Stimulated activated CD4-positive, alpha-beta T cell treated with anti-CD3 and anti-CD28 coated beads, Interleukin-1b, Interleukin-23, amount 100 ng/mL, for 1 hour (primary cell): ENCODE data around the gene KLF13.
A peak's percentile ranks its signal among the peaks of the same experiment; 100 is the strongest.

Experiments used
- DNase-seq, 2 donors: peaks; one replicate each; pipeline ENCODE4 v3.0.0-alpha.2; 2020; ENCODE audit warnings: low read depth in 2 of 2

KLF13 gene

DNA sequence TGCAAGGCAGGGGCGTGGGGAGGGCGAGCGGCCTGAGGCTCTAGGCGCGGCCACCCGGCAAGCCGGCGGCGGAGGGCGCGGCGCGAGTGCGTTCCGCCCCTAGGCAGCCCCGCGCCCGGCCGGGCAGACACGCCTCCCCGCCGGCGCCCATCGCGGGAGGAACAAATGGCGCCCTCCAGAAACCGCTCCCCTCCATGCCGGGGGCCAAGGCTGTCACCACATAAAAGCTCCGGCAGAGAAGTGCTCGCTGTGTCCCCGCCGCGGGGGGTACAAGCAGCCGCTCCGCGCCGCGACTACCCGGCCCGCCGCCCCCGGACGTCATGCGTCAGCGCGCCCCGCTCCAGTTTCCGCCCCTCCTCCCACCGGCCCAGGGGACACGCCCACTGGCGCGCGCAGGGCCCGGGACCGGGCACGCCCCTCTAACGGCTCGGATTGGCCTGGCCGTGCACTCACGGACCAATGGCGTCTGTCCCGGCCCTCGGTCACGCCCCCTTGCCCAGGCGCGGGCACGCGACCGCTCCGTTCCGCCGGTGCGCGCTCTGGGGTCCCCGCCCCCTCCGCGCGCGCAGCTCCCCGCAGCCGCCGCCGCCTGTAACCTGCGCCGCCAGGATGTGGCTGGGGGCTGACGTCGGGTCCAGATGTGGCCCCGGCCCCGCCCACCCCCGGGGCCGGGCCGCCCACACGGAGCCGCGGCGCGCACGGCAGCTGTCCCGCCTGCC is at the start of gene KLF13:
TSS of gene KLF13 (plus strand) at position 680 of the 719 bp plus-strand sequence. CDS start 378 bp downstream, outside the sequence.
- peak; percentile 99 for DNase-seq

GRCh38 chr15:31277335-31278060 is 49.1 kb upstream of the KLF13 start:
- no peak for DNase-seq

DNA sequence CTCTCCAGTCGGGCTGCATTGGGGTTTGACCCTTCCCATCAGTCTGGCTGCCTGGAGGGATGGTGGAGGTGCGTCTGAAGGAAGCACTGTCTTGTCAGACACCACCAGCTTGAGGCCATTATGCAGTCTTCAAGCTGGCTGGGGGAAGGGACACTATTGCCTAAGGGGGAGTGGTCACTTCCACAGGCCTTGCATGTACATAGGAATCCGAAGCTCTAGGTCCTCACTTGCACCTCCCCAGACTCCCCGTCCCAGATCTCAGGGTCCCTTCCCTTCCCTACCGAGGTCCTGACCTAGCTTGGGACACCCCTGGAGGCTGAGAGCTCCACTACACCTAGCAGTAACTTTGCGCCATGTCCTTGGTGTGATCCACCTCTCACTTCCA is 48.6 kb upstream of the KLF13 start:
- no peak for DNase-seq

GRCh38 chr15:31278544-31279220 is 48.0 kb upstream of the KLF13 start:
- DNase-seq: no peak

GRCh38 chr15:31279221-31280045 is 47.2 kb upstream of the KLF13 start:
- DNase-seq: no peak

DNA sequence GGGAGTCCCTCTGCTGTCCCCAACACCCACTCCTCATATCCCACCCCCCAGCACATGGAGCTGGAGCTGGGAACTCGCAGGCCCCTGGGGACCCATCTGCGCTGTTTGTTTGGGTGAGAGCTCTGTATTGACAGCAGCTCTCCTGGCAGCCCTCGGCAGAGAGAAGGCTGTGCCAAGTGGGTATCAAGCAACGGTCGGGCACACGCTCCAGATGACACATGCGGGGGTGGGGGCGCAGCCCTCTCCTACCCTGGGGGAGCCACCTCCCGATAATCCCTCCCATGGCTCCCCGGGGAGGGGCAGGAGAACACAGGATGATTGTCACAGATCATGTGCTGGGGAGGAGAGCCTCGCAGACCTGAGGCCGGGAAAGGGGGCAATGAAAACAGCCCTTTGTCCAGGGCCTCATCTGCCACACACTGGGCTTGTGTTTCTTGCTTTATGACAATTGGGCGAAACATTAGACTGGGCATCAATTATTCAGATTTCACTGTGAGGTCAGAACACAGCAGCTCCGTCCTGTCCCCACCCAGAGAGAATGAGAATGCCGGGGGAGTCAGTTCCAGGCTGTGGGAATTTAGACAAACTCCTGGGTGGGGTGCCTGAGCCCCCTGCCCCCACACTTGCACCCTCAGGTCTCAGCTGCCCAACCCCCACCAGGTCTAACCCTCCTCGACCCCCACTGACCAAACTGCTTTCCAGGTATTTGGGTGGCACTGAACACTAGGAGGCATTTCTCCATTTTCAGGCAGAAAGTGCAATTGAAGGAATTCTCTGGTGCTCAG is 46.4 kb upstream of the KLF13 start:
- no peak for DNase-seq

DNA sequence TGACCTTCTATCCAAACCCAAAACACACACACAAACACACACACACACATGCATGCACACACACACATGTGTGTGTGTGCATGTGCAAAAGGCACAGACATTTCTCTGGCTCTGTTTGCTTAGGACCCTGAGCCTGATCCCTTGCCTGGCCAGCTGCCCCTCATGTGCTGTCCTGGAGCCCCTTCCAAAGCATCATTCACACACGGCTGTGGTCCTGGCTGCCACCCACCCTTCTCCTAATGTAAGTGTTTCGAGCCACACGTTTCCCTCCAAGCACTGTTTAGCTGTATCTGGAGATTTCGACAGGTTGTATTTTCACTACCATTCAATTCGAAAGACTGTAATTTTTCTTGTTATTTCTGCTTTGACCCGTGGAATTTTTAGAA is 45.8 kb upstream of the KLF13 start:
- DNase-seq: no peak

GRCh38 chr15:31283043-31283442 is 43.6 kb upstream of the KLF13 start:
- DNase-seq: no peak

- DNase-seq: no peak
Observed at GRCh38 chr15:31285772-31286261, 40.8 kb upstream of the KLF13 start.

- no peak for DNase-seq
Observed at GRCh38 chr15:31291048-31291578, 35.5 kb upstream of the KLF13 start.

DNA sequence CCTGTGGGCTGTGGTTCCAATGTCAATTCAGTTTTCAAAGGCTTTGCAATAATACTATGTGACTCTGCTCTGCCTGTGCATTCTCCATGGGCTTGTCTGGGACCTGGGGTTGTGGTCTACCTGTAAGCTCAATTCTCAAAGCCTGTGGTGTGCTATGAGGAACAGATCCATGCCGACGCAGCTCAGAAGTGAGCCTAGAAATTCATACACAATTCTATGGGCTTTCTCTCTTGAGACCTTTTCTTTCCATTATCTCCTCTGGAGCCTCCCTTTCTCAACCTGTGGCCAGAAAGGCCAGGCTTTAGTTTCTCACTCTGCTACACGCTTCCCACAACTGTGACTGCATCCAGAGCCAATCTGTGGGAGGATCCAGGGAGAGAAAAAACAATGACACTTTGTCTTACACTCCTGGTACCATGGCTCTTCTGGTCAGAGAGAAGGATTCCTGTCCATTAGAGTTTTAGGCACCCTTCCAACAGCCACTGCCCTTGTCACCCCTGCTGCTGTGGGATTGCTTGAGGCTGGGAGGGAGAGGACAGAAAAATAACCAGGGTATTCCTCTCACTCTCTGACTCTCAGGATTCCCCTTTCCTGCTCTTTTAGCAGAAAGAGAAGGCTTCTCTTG is 34.1 kb upstream of the KLF13 start:
- no peak for DNase-seq

DNA sequence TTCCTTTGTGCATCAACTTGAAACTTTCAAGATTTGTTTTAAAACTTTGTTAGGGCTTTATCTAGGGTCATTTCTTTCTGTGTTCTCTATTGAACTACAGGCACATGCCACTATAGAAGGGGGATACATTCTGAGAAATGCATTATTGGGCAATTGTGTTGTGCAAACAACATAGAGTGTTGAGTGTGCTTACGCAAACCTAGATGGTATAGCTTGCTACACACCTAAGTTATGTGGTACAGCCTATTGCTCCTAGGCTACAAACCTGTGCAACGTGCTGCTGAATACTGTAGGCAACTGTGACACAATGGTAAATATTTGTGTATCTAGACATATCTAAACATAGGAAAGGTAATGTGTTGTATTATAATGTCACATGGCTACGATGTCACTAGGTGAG is 33.0 kb upstream of the KLF13 start:
- no peak for DNase-seq

- no peak for DNase-seq
Observed at GRCh38 chr15:31294067-31294466, 32.6 kb upstream of the KLF13 start.

DNA sequence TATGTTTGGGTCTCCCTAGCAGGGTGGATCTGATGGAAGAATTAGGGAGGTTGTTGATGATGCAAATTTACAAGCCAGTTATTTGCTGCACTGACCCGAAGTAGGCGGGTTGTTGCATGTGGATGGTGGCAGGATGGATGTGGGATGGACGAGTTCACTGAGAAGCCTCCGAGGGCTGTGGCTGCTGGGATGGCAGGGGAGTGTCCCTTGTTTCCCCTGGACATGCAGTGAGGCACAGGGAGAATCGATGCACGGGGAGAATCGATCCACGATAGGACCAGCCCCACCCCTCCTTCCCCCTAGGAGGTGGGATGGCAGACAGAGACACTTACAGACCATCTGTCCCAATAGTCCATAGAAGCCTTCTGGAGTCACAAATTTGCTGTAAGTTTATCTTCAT is 31.0 kb upstream of the KLF13 start:
- no peak for DNase-seq

DNA sequence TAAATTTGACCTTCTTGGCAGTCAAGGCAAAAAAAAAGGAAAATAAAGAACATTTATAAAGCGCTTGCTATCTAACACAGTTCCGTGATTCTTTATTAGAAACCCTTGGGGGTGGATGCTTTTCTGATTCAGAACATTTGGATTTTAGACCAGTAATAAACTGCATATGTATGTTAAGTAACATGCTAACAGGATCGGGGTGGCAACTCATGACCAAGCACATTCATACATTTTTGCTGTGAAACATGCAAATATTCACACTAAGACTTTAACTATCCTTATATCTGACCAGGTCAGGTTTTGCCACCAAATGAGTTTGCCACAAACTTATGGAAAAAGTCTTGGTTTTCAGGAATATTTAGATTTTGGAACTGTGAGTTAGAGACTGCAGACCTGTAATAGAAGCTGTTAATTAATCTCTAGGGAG is 30.4 kb upstream of the KLF13 start:
- no peak for DNase-seq

- no peak for DNase-seq
Observed at GRCh38 chr15:31296646-31297574, 29.7 kb upstream of the KLF13 start.

DNA sequence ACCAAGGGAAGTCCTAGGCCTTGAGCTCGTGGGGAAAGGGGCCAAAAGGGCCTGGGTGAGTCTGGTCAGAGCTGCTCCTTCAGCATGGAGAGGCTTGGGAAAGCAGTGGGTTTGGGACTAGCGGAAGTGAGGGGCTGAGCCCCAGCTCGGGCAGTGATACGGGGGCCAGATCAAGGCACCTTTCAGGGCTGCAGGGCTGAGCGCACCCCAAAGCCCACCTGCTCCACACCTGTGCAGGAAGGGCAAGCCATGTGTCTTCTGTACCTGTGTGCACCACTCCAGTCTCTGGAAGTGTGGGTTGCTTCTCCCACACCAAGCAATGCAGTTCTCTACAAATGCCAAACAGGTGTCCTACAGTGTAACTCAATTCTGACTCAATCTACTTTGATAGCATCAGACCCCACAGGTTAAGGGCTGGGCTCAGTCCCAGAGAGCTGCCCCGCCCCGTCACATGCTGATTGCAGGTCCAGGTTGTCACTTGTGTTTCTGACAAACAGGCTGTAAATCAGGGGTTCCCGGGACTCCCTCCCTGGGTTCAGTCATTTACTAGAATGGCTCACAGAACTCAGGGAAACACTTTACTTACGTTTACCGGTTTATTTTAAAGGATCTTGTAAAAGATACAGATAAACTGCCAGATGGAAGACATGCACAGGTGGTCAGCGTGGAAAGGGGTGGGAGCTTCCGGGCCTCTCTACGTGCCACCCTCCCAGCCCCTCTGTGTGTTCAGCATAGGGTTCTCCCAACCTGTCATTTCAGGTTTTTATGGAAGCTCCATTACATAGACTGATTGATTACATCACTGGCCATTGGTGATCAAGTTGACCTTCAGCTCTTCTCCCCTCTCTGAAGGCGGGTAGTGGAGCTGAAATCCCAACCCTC is 28.8 kb upstream of the KLF13 start:
- no peak for DNase-seq

- DNase-seq: no peak
Observed at GRCh38 chr15:31298707-31299172, 27.9 kb upstream of the KLF13 start.
